K562 (cell line): ENCODE measurements around the gene CRYBG1. TPM values are rescaled to one million over a fixed set of nuclear protein-coding genes. Genes with fewer than 3 reads are reported as not detected.

Experiments
- L3MBTL2 ChIP-seq: fragments of 450-650 bp; IDR thresholded peaks from 2 replicates; pipeline ENCODE4 v1.6.1; 2016; ENCODE audit warnings: mild to moderate bottlenecking, moderate library complexity
- POLR2G ChIP-seq: fragments of 200-400 bp; formaldehyde crosslinking; IDR thresholded peaks from 2 replicates; pipeline ENCODE4 v1.6.1; 2017; ENCODE audit warnings: low read depth, mild to moderate bottlenecking, antibody characterized with exemption, low read length, moderate library complexity
- RFX1 ChIP-seq: fragments of 450-650 bp; IDR thresholded peaks from 2 replicates; pipeline ENCODE4 v1.6.1; 2016; ENCODE audit warnings: mild to moderate bottlenecking, moderate library complexity
- SAFB ChIP-seq: fragments of 200-400 bp; formaldehyde crosslinking; IDR thresholded peaks from 2 replicates; pipeline ENCODE4 v1.6.1; 2017; ENCODE audit warnings: low read depth, low read length, borderline replicate concordance
- ZNF79 ChIP-seq: fragments of 250-450 bp; sonication (Bioruptor Pico); IDR thresholded peaks from 2 replicates; pipeline ENCODE4 v1.4.0; 2020; ENCODE audit warnings: low read depth, mild to moderate bottlenecking, moderate library complexity
- polyA plus RNA-seq, 8 experiments: library from polyadenylated mRNA; depleted of rRNA in 4 of 8; stranded (reverse) in 5 of 8; unstranded in 3 of 8; fragments of >200 nt; fragmentation: Nextera tagmentation in 2 of 8; fragmentation: Illumina TruSeq in 1 of 8; extraction: Ambion mirVana in 2 of 8; extraction: Trizol in 1 of 8; gene quantifications; 2 replicates each; pipeline versions ENCODE4 v1.2.1 to v1.2.3, GENCODE V29; 2011 to 2014; ENCODE audit warnings: inconsistent platforms in 1 of 8, missing spikeins in 1 of 8
- total RNA-seq, 7 experiments: library from RNA; depleted of rRNA in 6 of 7; stranded (reverse); fragments of >200 nt in 6 of 7; fragmentation: Illumina TruSeq in 2 of 7; extraction: Trizol in 2 of 7; gene quantifications; 2 replicates each; pipeline versions ENCODE4 v1.2.1 to v1.2.3, GENCODE V29; 2011 to 2021; ENCODE audit warnings: low replicate concordance in 1 of 7
- TF ChIP-seq, protein P1 (sequence below): fragments of 450-650 bp; IDR thresholded peaks from 2 replicates; pipeline ENCODE4 v1.6.1; 2017; ENCODE audit warnings: antibody characterized with exemption, mild to moderate bottlenecking
- TF ChIP-seq, protein P2 (sequence below): fragments of 250-450 bp; sonication (Bioruptor Pico); IDR thresholded peaks from 2 replicates; pipeline ENCODE4 v1.6.1; 2021; ENCODE audit warnings: mild to moderate bottlenecking
- TF ChIP-seq, protein P3 (sequence below), 2 experiments: fragments of 450-650 bp in 1 of 2; sonication (generic) in 1 of 2; formaldehyde crosslinking in 1 of 2; IDR thresholded peaks; 2 replicates each; pipeline versions ENCODE4 v1.7.1 to v1.9.0; 2016 to 2022; ENCODE audit warnings: inconsistent platforms in 1 of 2, mild to moderate bottlenecking in 1 of 2, missing genetic modification reagents in 1 of 2

The CRYBG1 gene
- total and polyA plus RNA-seq, 9 of the 15 experiments (the other 6 are each of a cell fraction or from before 2014, with no cell fraction given), result 0.07 to 0.47 (median 0.11) TPM

DNA sequence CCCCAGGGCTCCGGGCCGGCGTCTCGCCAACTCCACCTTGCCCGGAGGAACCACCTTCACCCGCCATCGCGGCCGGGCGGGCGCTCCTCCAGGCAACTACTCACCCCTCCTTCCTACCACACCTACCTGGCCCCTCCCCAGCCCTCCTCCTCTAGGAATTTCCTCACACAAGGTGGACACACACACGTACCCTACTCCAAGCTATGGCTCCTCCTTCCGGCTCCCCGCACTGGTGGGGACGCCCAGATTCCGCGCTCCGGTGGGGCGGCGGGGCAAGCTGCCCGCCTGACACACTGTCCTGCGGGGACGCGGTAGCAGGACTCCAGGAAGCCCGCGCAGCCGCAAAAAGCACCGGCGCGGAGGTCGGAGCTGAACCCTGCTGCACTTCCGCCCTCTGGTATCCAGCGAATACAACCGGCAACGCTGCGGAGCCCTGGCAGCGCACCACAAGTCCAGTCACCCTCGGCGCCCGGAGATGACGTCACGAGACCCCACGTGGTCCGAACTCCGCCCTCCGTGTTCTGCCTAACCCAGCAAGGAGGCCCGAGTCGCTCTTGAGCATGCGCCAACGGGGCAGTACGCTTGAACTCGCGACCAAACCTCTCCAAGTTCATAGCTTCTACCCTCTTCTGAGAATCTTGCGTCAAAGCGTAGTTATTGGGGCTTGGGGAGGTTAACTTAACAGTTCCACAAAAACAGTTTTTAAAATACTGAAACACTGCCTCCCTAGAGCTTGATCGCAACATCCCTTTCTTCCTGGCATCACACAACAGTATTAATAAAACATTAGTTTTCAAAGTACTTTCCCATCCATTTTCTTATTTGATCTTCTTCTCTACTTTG is 35.0 kb upstream of the CRYBG1 start, which contains the start of gene ATG5 (continued):
- TF ChIP-seq, protein P1, sequence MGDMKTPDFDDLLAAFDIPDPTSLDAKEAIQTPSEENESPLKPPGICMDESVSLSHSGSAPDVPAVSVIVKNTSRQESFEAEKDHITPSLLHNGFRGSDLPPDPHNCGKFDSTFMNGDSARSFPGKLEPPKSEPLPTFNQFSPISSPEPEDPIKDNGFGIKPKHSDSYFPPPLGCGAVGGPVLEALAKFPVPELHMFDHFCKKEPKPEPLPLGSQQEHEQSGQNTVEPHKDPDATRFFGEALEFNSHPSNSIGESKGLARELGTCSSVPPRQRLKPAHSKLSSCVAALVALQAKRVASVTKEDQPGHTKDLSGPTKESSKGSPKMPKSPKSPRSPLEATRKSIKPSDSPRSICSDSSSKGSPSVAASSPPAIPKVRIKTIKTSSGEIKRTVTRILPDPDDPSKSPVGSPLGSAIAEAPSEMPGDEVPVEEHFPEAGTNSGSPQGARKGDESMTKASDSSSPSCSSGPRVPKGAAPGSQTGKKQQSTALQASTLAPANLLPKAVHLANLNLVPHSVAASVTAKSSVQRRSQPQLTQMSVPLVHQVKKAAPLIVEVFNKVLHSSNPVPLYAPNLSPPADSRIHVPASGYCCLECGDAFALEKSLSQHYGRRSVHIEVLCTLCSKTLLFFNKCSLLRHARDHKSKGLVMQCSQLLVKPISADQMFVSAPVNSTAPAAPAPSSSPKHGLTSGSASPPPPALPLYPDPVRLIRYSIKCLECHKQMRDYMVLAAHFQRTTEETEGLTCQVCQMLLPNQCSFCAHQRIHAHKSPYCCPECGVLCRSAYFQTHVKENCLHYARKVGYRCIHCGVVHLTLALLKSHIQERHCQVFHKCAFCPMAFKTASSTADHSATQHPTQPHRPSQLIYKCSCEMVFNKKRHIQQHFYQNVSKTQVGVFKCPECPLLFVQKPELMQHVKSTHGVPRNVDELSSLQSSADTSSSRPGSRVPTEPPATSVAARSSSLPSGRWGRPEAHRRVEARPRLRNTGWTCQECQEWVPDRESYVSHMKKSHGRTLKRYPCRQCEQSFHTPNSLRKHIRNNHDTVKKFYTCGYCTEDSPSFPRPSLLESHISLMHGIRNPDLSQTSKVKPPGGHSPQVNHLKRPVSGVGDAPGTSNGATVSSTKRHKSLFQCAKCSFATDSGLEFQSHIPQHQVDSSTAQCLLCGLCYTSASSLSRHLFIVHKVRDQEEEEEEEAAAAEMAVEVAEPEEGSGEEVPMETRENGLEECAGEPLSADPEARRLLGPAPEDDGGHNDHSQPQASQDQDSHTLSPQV, result 0 out of 2 replicates have a peak, but pooled peaks have one; percentile 44
- TF ChIP-seq POLR2G, result peak; percentile 99
- TF ChIP-seq, protein P2, sequence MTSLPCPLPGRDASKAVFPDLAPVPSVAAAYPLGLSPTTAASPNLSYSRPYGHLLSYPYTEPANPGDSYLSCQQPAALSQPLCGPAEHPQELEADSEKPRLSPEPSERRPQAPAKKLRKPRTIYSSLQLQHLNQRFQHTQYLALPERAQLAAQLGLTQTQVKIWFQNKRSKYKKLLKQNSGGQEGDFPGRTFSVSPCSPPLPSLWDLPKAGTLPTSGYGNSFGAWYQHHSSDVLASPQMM, result no peak
- TF ChIP-seq RFX1, result peak; percentile 41; the same call in 1 of the 2 replicates
- peak; percentile 90 for TF ChIP-seq SAFB
- TF ChIP-seq, protein P3, sequence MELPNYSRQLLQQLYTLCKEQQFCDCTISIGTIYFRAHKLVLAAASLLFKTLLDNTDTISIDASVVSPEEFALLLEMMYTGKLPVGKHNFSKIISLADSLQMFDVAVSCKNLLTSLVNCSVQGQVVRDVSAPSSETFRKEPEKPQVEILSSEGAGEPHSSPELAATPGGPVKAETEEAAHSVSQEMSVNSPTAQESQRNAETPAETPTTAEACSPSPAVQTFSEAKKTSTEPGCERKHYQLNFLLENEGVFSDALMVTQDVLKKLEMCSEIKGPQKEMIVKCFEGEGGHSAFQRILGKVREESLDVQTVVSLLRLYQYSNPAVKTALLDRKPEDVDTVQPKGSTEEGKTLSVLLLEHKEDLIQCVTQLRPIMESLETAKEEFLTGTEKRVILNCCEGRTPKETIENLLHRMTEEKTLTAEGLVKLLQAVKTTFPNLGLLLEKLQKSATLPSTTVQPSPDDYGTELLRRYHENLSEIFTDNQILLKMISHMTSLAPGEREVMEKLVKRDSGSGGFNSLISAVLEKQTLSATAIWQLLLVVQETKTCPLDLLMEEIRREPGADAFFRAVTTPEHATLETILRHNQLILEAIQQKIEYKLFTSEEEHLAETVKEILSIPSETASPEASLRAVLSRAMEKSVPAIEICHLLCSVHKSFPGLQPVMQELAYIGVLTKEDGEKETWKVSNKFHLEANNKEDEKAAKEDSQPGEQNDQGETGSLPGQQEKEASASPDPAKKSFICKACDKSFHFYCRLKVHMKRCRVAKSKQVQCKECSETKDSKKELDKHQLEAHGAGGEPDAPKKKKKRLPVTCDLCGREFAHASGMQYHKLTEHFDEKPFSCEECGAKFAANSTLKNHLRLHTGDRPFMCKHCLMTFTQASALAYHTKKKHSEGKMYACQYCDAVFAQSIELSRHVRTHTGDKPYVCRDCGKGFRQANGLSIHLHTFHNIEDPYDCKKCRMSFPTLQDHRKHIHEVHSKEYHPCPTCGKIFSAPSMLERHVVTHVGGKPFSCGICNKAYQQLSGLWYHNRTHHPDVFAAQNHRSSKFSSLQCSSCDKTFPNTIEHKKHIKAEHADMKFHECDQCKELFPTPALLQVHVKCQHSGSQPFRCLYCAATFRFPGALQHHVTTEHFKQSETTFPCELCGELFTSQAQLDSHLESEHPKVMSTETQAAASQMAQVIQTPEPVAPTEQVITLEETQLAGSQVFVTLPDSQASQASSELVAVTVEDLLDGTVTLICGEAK (IDR thresholded peaks at IDR 0.05), result peak; percentile 95
- TF ChIP-seq, protein P3 (CRISPR knock-in tag; IDR thresholded peaks at IDR 0.05), result no peak
- no peak; the same call in 1 of the 2 replicates for TF ChIP-seq ZNF79 (CRISPR knock-in tag)
- TF ChIP-seq L3MBTL2, result peak; percentile 80
